Measurements from ENCODE around the gene DNLZ.

DNA sequence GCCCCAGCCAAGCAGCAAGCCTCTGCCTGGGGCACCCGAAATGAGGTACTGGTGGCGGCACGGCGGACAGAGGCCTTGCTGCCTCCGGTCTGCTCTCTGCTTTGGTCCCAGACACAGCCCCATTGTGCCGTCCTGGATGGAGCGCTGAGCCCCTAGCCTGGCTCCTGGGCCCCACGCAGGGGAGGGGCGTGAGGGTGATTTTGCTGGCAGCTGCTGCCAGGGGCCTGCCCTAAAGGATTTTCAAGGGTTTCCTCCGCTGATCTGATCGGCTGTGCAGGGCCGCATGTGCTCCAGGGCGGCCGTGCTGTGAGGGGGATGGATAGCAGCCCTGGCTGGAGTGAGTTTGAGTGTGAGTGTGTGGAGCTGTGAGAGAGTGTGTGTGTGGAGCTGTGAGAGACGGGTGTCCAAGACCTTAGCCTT is 34.9 kb downstream of the DNLZ start:
- no peak for TF ChIP-seq POLR2AphosphoS5 (IDR thresholded peaks at IDR 0.05; ENCODE audit: low read depth, low read length)
- TF ChIP-seq TAF1 (IDR thresholded peaks at IDR 0.05; ENCODE audit: borderline replicate concordance, insufficient read depth, low read length) = no peak
- TF ChIP-seq SIN3A (IDR thresholded peaks at IDR 0.05; ENCODE audit: borderline replicate concordance, insufficient read depth, low read length) = no peak

Data from PFSK-1 (cell line).